HepG2 (cell line): ENCODE measurements around the gene LRPPRC.

Source experiments
- ADNP ChIP-seq: sonication (generic); formaldehyde crosslinking; IDR thresholded peaks from 2 replicates; pipeline ENCODE4 v1.4.0; 2020; ENCODE audit warnings: missing genetic modification reagents
- ZNF138 ChIP-seq: sonication (generic); formaldehyde crosslinking; IDR thresholded peaks from 2 replicates; pipeline ENCODE4 v1.5.0; 2020; ENCODE audit warnings: mild to moderate bottlenecking, low read depth, missing genetic modification reagents

DNA sequence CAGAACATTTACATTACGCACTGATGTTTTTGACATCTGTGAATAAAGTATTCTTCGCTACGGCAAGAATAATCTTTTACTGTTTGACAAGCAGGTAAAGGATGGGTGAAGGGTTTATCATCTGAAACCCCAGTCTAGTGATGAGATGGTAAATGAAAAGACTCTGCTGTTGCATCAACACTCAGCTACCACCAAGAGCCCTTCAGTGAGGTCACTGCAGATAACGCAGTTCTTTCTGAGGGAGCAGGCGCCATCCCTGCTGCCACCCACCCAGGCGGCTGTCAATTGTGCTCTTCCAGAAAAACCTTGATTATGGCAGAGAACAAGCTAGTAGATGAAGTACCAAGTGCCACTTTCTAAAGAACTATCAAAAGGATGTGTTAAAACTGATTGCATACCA, 98.3 kb downstream of the LRPPRC start:
- TF ChIP-seq ZNF138 (CRISPR knock-in tag) (no peak), ADNP (no peak)
